ENCODE results near the gene RABGGTA.
"Not testable (repeated sequence)": the region's sequence is repeated elsewhere in the genome, so short reads cannot be mapped to it uniquely, and the experiment has no call there.

The RABGGTA gene

DNA sequence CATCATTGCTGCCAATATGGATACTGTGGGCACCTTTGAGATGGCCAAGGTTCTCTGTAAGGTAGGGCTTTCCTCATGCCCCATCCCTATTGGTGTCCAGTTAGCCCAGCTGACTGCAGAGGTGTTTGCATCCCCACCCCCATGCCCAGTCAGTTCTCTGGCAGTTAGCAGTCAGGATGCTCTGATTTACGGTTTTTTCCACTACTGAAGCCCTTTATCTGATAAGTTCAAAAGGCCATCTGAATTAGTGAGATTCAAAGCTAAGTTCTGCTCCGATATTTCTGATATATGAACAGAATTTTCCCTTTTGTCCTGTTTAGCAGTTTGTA, 37.9 kb downstream of the RABGGTA start:
- TF ChIP-seq POLR2AphosphoS5 (IDR thresholded peaks at IDR 0.05; ENCODE audit: low read depth, low read length), result no peak
- TF ChIP-seq TAF1 (IDR thresholded peaks at IDR 0.05; ENCODE audit: borderline replicate concordance, low read depth, low read length), result no peak
- TF ChIP-seq POLR2A (IDR thresholded peaks at IDR 0.05; ENCODE audit: low read depth, low read length), result no peak
- FAIRE-seq, result no peak
- no peak for DNase-seq (ENCODE audit: insufficient read length)

- FAIRE-seq (peak; percentile 5), DNase-seq (ENCODE audit: insufficient read length) (no peak)
- peak; percentile 75; the same call in 1 of the 2 replicates for TF ChIP-seq TAF1 (IDR thresholded peaks at IDR 0.05; ENCODE audit: borderline replicate concordance, low read depth, low read length)
- peak; percentile 51 for TF ChIP-seq POLR2AphosphoS5 (IDR thresholded peaks at IDR 0.05; ENCODE audit: low read depth, low read length)
- peak; percentile 71 for TF ChIP-seq POLR2A (IDR thresholded peaks at IDR 0.05; ENCODE audit: low read depth, low read length)
Measured at GRCh38 chr14:24232645-24233537, 38.5 kb downstream of the RABGGTA start, which contains the start of gene GMPR2. Gene GMPR2 (plus strand): TSS chr14:24232929. CDS start chr14:24233254, 325 bp downstream.

DNA sequence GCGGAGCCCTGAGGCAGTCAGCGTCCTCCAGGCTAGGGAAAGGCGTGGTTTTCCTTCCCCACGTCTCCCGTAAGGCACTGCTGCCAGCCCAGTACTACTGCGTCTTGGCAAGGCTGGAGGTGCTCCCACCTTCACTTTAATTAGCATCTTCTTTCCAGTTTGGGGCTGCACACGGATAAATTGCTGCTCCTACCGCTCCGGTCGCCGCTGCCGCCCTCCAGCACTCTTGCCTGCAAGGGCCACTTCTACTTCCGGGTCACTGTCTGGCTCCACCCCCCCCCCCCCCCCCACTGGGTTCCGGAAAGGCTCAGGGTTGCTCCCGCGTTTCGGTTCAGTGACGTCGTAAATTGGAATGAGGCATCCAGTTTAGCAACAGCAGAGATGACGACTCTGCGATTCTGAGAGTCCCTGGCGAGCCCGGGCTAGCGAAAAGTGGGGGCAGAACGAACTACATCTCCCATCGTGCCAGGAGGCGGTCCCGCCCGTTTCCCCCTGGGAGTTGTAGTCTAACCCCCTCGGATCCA, 39.2 kb downstream of the RABGGTA start, which contains the start of gene NEDD8:
Gene NEDD8, minus strand, starts transcription at position 247 of the 524 bp plus-strand sequence. Its CDS starts 100 bp downstream, at position 147.
- TF ChIP-seq POLR2A (IDR thresholded peaks at IDR 0.05; ENCODE audit: low read depth, low read length) (peak; percentile 68), TAF1 (IDR thresholded peaks at IDR 0.05; ENCODE audit: borderline replicate concordance, low read depth, low read length) (no peak)
- DNase-seq (ENCODE audit: insufficient read length) (peak; percentile 84), FAIRE-seq (peak; percentile 83)

DNA sequence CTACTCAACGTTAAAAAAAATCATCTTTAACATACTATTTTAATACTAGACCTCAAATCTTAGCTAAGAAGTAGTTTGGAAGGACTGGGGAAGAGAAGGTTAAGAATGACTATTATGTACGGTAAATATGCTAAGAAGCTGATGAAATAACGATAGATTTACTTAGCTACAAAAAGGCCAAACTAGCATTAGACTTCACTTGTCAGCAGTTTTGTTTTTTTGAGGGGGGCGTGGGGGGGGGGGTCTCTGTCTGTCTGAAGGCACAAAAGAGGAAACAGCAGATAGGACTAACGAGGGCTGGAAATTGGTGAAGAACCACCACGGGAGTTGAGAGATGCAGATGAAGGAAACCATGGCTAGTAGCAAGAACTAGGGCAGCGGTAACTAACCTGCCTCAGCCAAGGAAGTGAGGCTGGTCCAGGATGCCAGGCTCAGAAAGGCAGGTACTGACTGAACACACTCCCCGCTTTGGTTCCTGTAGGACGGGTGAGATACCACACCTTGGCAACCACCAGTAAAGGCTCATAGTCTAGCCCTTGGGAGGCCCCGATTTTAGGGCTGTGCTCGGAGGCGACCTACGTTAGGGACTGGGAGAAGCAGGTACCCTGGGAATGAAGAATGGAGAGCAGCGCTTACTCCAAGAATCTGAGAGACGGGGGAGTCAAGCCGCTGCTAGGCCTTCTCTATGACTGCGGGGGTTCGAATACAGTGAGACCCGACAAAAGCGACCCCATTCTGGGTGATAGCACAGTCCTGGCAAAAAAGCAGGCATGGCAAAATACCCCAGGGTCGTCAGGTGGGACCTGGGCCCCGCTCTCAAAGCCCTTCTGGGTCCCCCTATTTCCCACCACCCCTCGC, 39.9 kb downstream of the RABGGTA start:
- no peak for TF ChIP-seq POLR2AphosphoS5 (IDR thresholded peaks at IDR 0.05; ENCODE audit: low read depth, low read length)
- TF ChIP-seq POLR2A (IDR thresholded peaks at IDR 0.05; ENCODE audit: low read depth, low read length), result no peak
- TF ChIP-seq TAF1 (IDR thresholded peaks at IDR 0.05; ENCODE audit: borderline replicate concordance, low read depth, low read length), result no peak
- no peak for DNase-seq (ENCODE audit: insufficient read length)
- FAIRE-seq, result no peak

- FAIRE-seq (no peak), DNase-seq (ENCODE audit: insufficient read length) (no peak)
- TF ChIP-seq POLR2AphosphoS5 (IDR thresholded peaks at IDR 0.05; ENCODE audit: low read depth, low read length) (no peak), TAF1 (IDR thresholded peaks at IDR 0.05; ENCODE audit: borderline replicate concordance, low read depth, low read length) (no peak)
Measured at GRCh38 chr14:24228902-24229301, 42.5 kb downstream of the RABGGTA start.

- TF ChIP-seq POLR2AphosphoS5 (IDR thresholded peaks at IDR 0.05; ENCODE audit: low read depth, low read length) (no peak), TAF1 (IDR thresholded peaks at IDR 0.05; ENCODE audit: borderline replicate concordance, low read depth, low read length) (no peak), POLR2A (IDR thresholded peaks at IDR 0.05; ENCODE audit: low read depth, low read length) (no peak)
Measured at GRCh38 chr14:24226473-24226872, 44.9 kb downstream of the RABGGTA start.

DNA sequence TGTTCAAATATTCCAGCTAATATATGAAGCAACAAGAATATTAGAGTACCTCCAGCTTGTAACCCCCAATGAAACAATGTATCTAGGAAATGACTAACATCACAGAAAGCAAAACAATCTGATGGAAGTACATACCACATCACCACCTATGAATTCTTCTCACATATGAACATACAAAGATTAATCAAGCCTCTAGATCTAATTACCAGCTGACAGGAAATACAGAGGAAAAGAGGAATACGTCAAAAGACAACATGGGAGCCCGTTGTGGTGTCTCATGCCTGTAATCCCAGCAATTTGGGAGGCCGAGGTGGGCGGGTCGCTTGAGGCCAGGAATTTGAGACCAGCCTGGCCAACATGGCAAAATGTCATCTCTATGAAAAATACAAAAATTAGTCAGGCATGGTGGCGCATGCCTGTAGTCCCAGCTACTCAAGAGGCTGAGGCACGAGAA, 46.8 kb downstream of the RABGGTA start:
- FAIRE-seq (no peak), DNase-seq (ENCODE audit: insufficient read length) (no peak)
- TF ChIP-seq TAF1 (IDR thresholded peaks at IDR 0.05; ENCODE audit: borderline replicate concordance, low read depth, low read length) (no peak), POLR2AphosphoS5 (IDR thresholded peaks at IDR 0.05; ENCODE audit: low read depth, low read length) (no peak), POLR2A (IDR thresholded peaks at IDR 0.05; ENCODE audit: low read depth, low read length) (no peak)

More at GRCh38 chr14:24226473-24226872, 44.9 kb downstream of the RABGGTA start:
- DNase-seq (ENCODE audit: insufficient read length) (no peak), FAIRE-seq (no peak)

GRCh38 chr14:24222987-24223386, 48.4 kb downstream of the RABGGTA start:
- DNase-seq (ENCODE audit: insufficient read length); FAIRE-seq: not testable (repeated sequence)

- TF ChIP-seq POLR2AphosphoS5 (IDR thresholded peaks at IDR 0.05; ENCODE audit: low read depth, low read length) (no peak), POLR2A (IDR thresholded peaks at IDR 0.05; ENCODE audit: low read depth, low read length) (no peak), TAF1 (IDR thresholded peaks at IDR 0.05; ENCODE audit: borderline replicate concordance, low read depth, low read length) (no peak)
- no peak for FAIRE-seq
- DNase-seq (ENCODE audit: insufficient read length), result no peak
Measured at GRCh38 chr14:24219521-24219920, 51.9 kb downstream of the RABGGTA start.

GRCh38 chr14:24219080-24219479, 52.3 kb downstream of the RABGGTA start:
- no peak for DNase-seq (ENCODE audit: insufficient read length)
- no peak for FAIRE-seq
- TF ChIP-seq POLR2A (IDR thresholded peaks at IDR 0.05; ENCODE audit: low read depth, low read length) (no peak), TAF1 (IDR thresholded peaks at IDR 0.05; ENCODE audit: borderline replicate concordance, low read depth, low read length) (no peak), POLR2AphosphoS5 (IDR thresholded peaks at IDR 0.05; ENCODE audit: low read depth, low read length) (no peak)

DNA sequence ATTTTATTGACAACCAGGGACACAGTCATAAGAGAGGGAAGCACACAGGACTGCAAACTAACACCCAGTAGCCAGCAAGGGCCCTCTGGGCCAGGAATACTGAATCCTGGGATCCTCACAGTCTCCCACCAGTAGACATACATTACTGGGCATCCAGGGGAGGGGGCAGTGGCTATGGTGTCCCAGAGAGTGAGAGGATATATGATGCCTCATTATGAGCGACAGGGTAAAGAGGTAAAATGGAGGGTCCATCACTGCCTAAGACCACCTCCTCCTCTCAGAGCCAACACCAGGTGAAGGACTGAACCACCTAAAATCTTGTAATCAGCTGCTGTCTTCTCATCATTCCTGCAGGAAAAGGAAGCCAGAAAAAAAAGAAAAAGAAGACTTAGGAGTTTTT, 54.5 kb downstream of the RABGGTA start:
- not testable (repeated sequence) for FAIRE-seq; DNase-seq (ENCODE audit: insufficient read length)

- FAIRE-seq, result no peak
- TF ChIP-seq TAF1 (IDR thresholded peaks at IDR 0.05; ENCODE audit: borderline replicate concordance, low read depth, low read length) (no peak), POLR2AphosphoS5 (IDR thresholded peaks at IDR 0.05; ENCODE audit: low read depth, low read length) (no peak), POLR2A (IDR thresholded peaks at IDR 0.05; ENCODE audit: low read depth, low read length) (no peak)
- DNase-seq (ENCODE audit: insufficient read length), result no peak
Measured at GRCh38 chr14:24216345-24216699, 55.1 kb downstream of the RABGGTA start.
